22Rv1 (cell line): ENCODE measurements around the gene OVAAL.

Experiments
- ZFX ChIP-seq: fragments of 450-650 bp; IDR thresholded peaks from 2 replicates; pipeline ENCODE4 v1.6.1; 2017; ENCODE audit warnings: antibody characterized with exemption, borderline replicate concordance
- TF ChIP-seq, protein P1 (sequence below): fragments of 450-650 bp; IDR thresholded peaks from 2 replicates; pipeline ENCODE4 v1.5.1; 2017; ENCODE audit warnings: mild to moderate bottlenecking

DNA sequence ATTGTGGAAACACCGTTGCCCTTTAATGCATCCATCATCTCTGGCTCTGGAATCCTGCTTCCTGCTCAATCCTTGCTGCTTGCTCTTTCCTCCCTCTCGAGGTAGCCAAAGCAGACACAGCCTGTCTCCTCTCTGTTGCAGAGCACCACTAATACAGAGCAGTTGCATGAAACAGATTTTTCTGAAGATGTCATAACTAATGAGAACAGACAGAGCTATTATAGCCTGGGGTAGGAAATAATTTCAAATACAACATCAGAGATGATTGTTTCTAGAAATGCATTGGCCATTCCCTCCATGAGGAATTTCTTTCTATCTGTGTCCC is 33.1 kb upstream of the OVAAL start:
- TF ChIP-seq, protein P1, sequence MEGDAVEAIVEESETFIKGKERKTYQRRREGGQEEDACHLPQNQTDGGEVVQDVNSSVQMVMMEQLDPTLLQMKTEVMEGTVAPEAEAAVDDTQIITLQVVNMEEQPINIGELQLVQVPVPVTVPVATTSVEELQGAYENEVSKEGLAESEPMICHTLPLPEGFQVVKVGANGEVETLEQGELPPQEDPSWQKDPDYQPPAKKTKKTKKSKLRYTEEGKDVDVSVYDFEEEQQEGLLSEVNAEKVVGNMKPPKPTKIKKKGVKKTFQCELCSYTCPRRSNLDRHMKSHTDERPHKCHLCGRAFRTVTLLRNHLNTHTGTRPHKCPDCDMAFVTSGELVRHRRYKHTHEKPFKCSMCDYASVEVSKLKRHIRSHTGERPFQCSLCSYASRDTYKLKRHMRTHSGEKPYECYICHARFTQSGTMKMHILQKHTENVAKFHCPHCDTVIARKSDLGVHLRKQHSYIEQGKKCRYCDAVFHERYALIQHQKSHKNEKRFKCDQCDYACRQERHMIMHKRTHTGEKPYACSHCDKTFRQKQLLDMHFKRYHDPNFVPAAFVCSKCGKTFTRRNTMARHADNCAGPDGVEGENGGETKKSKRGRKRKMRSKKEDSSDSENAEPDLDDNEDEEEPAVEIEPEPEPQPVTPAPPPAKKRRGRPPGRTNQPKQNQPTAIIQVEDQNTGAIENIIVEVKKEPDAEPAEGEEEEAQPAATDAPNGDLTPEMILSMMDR = no peak
- no peak for TF ChIP-seq ZFX
